H1 (cell line): ENCODE data around the gene ELAVL2. TPM values are rescaled to one million over a fixed set of nuclear protein-coding genes. Genes with fewer than 3 reads are reported as not detected.

Experiments used
- CTCF ChIA-PET: fragments of 300-600 bp; sonication (Branson Sonifier 250); formaldehyde crosslinking; loops from one replicate; lab custom pipeline; 2021; ENCODE audit not compliant: partially characterized antibody; lab: Charles Lee
- POLR2A ChIA-PET: fragments of 300-600 bp; sonication (Branson Sonifier 250); formaldehyde crosslinking; loops from one replicate; lab custom pipeline; 2021; ENCODE audit warnings: inconsistent platforms; ENCODE audit not compliant: partially characterized antibody; lab: Charles Lee
- DNase-seq, 2 experiments: peaks; one replicate each; pipeline versions ENCODE4 v3.0.0 to v3.0.0-alpha.2; 2010 to 2022; ENCODE audit warnings: low spot score in 2 of 2, low read depth in 1 of 2, mixed read lengths in 1 of 2
- FAIRE-seq: peaks from 2 replicates; lab custom pipeline; 2011; peaks lifted over from hg19 to GRCh38; lab: Jason Lieb, UNC
- H2AFZ ChIP-seq: 2 replicates; pipeline ENCODE4 v1.8.1; 2012; ENCODE audit warnings: low read length, inconsistent platforms
- H2AK5ac ChIP-seq: 2 replicates; pipeline ENCODE4 v1.6.1; 2013; ENCODE audit warnings: low read depth, low read length
- H2BK120ac ChIP-seq: replicated peaks from 2 replicates; pipeline ENCODE3; 2013; ENCODE audit warnings: low read depth, low read length, inconsistent platforms
- H2BK12ac ChIP-seq: 2 replicates; pipeline ENCODE4 v1.6.1; 2013; ENCODE audit warnings: low read depth, low read length
- H2BK15ac ChIP-seq: 2 replicates; pipeline ENCODE4 v1.6.1; 2013; ENCODE audit warnings: low read length
- H2BK20ac ChIP-seq: 2 replicates; pipeline ENCODE4 v1.6.1; 2013; ENCODE audit warnings: low read length
- H2BK5ac ChIP-seq: 2 replicates; pipeline ENCODE4 v1.6.1; 2013; ENCODE audit warnings: low read depth, low read length
- H3K14ac ChIP-seq: 2 replicates; pipeline ENCODE4 v1.6.1; 2013; ENCODE audit warnings: inconsistent platforms; ENCODE audit not compliant: insufficient read length
- H3K18ac ChIP-seq: 2 replicates; pipeline ENCODE4 v1.6.1; 2013; ENCODE audit warnings: low read length; ENCODE audit errors: extremely low read depth
- H3K23ac ChIP-seq: 2 replicates; pipeline ENCODE4 v1.6.1; 2013; ENCODE audit warnings: inconsistent platforms; ENCODE audit not compliant: insufficient read length
- H3K23me2 ChIP-seq: 2 replicates; pipeline ENCODE4 v1.6.1; 2013; ENCODE audit warnings: low read depth, low read length
- H3K27ac ChIP-seq: 2 replicates; pipeline ENCODE4 v1.6.1; 2011; ENCODE audit warnings: low read depth, low read length, inconsistent platforms
- H3K27me3 ChIP-seq, 4 experiments: replicated peaks in 1 of 4; 1 replicate in 1 of 4; 2 replicates in 3 of 4; pipeline versions ENCODE4 v1.6.1 to v1.8.1; 2011 to 2013; ENCODE audit warnings: low read length in 3 of 4, mild to moderate bottlenecking in 3 of 4, inconsistent platforms in 2 of 4, mixed read lengths in 2 of 4, moderate library complexity in 1 of 4; ENCODE audit not compliant: control insufficient read depth in 3 of 4, insufficient read depth in 3 of 4; ENCODE audit errors: extremely low read depth in 1 of 4
- H3K36me3 ChIP-seq, 4 experiments: 2 replicates each; pipeline versions ENCODE4 v1.6.1 to v1.8.1; 2011 to 2013; ENCODE audit warnings: mild to moderate bottlenecking in 4 of 4, low read length in 3 of 4, moderate library complexity in 2 of 4, control low read depth in 1 of 4, inconsistent platforms in 1 of 4; ENCODE audit not compliant: insufficient read depth in 4 of 4, control insufficient read depth in 2 of 4
- H3K4ac ChIP-seq: replicated peaks from 2 replicates; pipeline ENCODE3; 2013; ENCODE audit warnings: low read length, low read depth, mixed read lengths, inconsistent platforms; ENCODE audit not compliant: insufficient read length
- H3K4me1 ChIP-seq, 4 experiments: replicated peaks in 1 of 4; 1 replicate in 1 of 4; 2 replicates in 3 of 4; pipeline versions ENCODE4 v1.6.1 to v1.8.1; 2011 to 2013; ENCODE audit warnings: low read length in 3 of 4, inconsistent platforms in 2 of 4, mixed read lengths in 1 of 4; ENCODE audit not compliant: insufficient read depth in 4 of 4, control insufficient read depth in 3 of 4
- H3K4me2 ChIP-seq, 2 experiments: 2 replicates each; pipeline versions ENCODE4 v1.6.1 to v1.8.1; 2011 to 2013; ENCODE audit warnings: low read depth in 2 of 2, low read length in 2 of 2, control low read depth in 1 of 2, inconsistent platforms in 1 of 2, mild to moderate bottlenecking in 1 of 2; ENCODE audit not compliant: insufficient read depth in 1 of 2
- H3K4me3 ChIP-seq, 4 experiments: fragments of 200-600, 300-600 bp in 1 of 4; sonication (generic), shearing (Covaris generic), sonication (Bioruptor Twin) in 1 of 4; 2 replicates each; pipeline versions ENCODE4 v1.5.1 to v1.8.1; 2011 to 2016; ENCODE audit warnings: low read length in 4 of 4, low read depth in 3 of 4, control low read depth in 2 of 4, inconsistent platforms in 2 of 4, mild to moderate bottlenecking in 2 of 4, mixed read lengths in 1 of 4, moderate library complexity in 1 of 4; ENCODE audit not compliant: insufficient read depth in 2 of 4; ENCODE audit errors: extremely low read depth in 1 of 4
- H3K56ac ChIP-seq: replicated peaks from 2 replicates; pipeline ENCODE3; 2013; ENCODE audit warnings: low read depth, mild to moderate bottlenecking, mixed read lengths, low read length, inconsistent platforms; ENCODE audit not compliant: insufficient read length
- H3K79me1 ChIP-seq: 2 replicates; pipeline ENCODE4 v1.6.1; 2013; ENCODE audit warnings: low read depth, low read length, control low read depth
- H3K79me2 ChIP-seq, 2 experiments: 2 replicates each; pipeline versions ENCODE4 v1.6.1 to v1.8.1; 2012 to 2013; ENCODE audit warnings: low read length in 2 of 2, mild to moderate bottlenecking in 2 of 2, inconsistent platforms in 1 of 2; ENCODE audit not compliant: insufficient read depth in 2 of 2, control insufficient read depth in 1 of 2
- H3K9ac ChIP-seq, 4 experiments: replicated peaks in 1 of 4; 1 replicate in 1 of 4; 2 replicates in 3 of 4; pipeline versions ENCODE4 v1.6.1 to v1.8.1; 2011 to 2013; ENCODE audit warnings: low read depth in 3 of 4, low read length in 3 of 4, control low read depth in 2 of 4, mild to moderate bottlenecking in 2 of 4, moderate library complexity in 2 of 4, inconsistent platforms in 1 of 4; ENCODE audit errors: extremely low read depth in 1 of 4
- H3K9me3 ChIP-seq, 2 experiments: 2 replicates each; pipeline versions ENCODE4 v1.6.1 to v1.8.1; 2012 to 2013; ENCODE audit warnings: mild to moderate bottlenecking in 2 of 2, moderate library complexity in 2 of 2, control low read depth in 1 of 2, inconsistent platforms in 1 of 2, low read depth in 1 of 2, low read length in 1 of 2, mixed read lengths in 1 of 2; ENCODE audit not compliant: insufficient read depth in 2 of 2
- H4K20me1 ChIP-seq, 2 experiments: replicated peaks in 1 of 2; 2 replicates each; pipeline versions ENCODE3 to v1.8.1; 2011 to 2013; ENCODE audit warnings: inconsistent platforms in 2 of 2, low read length in 2 of 2, mild to moderate bottlenecking in 1 of 2; ENCODE audit not compliant: insufficient read depth in 2 of 2, control insufficient read depth in 1 of 2
- H4K5ac ChIP-seq: 2 replicates; pipeline ENCODE4 v1.6.1; 2013; ENCODE audit warnings: low read length, low read depth, mixed read lengths, inconsistent platforms; ENCODE audit not compliant: insufficient read length
- H4K8ac ChIP-seq: 2 replicates; pipeline ENCODE4 v1.8.0; 2013; ENCODE audit warnings: mild to moderate bottlenecking, moderate library complexity, low read length, inconsistent platforms; ENCODE audit not compliant: insufficient read depth; ENCODE audit errors: extremely low read depth
- H4K91ac ChIP-seq: replicated peaks from 2 replicates; pipeline ENCODE3; 2013; ENCODE audit warnings: low read length, mixed read lengths, inconsistent platforms; ENCODE audit not compliant: insufficient read length
- CBX5 ChIP-seq: fragments of 300-800, 300-1000 bp; sonication (generic); IDR thresholded peaks from 2 replicates; pipeline ENCODE4 v1.7.1; 2016; ENCODE audit warnings: antibody characterized with exemption, low read length, low read depth
- HDAC6 ChIP-seq: IDR thresholded peaks from one replicate; pipeline ENCODE4 v1.7.1; 2012; ENCODE audit warnings: low read depth, mild to moderate bottlenecking, inconsistent platforms, low read length, moderate library complexity
- RXRA ChIP-seq: IDR thresholded peaks from 2 replicates; pipeline ENCODE4 v1.6.1; 2011; ENCODE audit warnings: low read depth, mild to moderate bottlenecking, low read length, moderate library complexity; ENCODE audit not compliant: insufficient read depth
- TCF12 ChIP-seq: IDR thresholded peaks from 2 replicates; pipeline ENCODE4 v1.6.1; 2011; ENCODE audit warnings: low read depth, mild to moderate bottlenecking, low read length
- WGBS, 2 experiments: shearing (Covaris generic) in 1 of 2; methylation state at CpG; one replicate each; pipeline versions ENCODE4 v1.1.6 to v1.1.7; 2013 to 2015; ENCODE audit warnings: low lambda C conversion rate in 2 of 2, mixed read lengths in 2 of 2, inconsistent platforms in 1 of 2, low coverage in 1 of 2, missing lambda C conversion rate in 1 of 2; ENCODE audit not compliant: insufficient replicate concordance in 2 of 2, insufficient coverage in 1 of 2, insufficient read length in 1 of 2; ENCODE audit errors: extremely low coverage in 1 of 2, missing lambda C conversion rate in 1 of 2; 5-methylcytosine and 5-hydroxymethylcytosine counted together
- polyA plus RNA-seq, 7 experiments: library from polyadenylated mRNA; depleted of rRNA in 3 of 7; stranded (reverse) in 5 of 7; unstranded in 2 of 7; fragments of >200 nt in 5 of 7; fragments of 200-250 nt in 2 of 7; gene quantifications; 1 replicate in 5 of 7; 2 replicates in 1 of 7; 4 replicates in 1 of 7; pipeline versions ENCODE4 v1.2.1 to v1.2.3, GENCODE V29; 2011 to 2013; ENCODE audit warnings: missing spikeins in 2 of 7, mixed read lengths in 2 of 7
- total RNA-seq: library from RNA; stranded (reverse); fragmentation: NEBNext Ultra II Directional; extraction: Animal tissue kit (Norgen Biotek cat#: 25700); gene quantifications from 2 replicates; pipeline ENCODE4 v1.2.1, GENCODE V29; 2021

Gene ELAVL2
- total and polyA plus RNA-seq, 2 of the 8 experiments (the other 6 are each of a cell fraction or from before 2014, with no cell fraction given): 4.9 to 21.9 TPM

GRCh38 chr9:23644896-23645295 is 181.1 kb downstream of the ELAVL2 start:
- Histone ChIP-seq H3K79me2 (no peaks in the 10 kb centered on the region), H3K4me1 (no peaks in the 10 kb centered on the region), H3K79me1 (no peaks in the 10 kb centered on the region), H3K18ac (no peak overlapping the region), H2BK15ac (no peak overlapping the region), H3K23me2 (no peaks in the 10 kb centered on the region; the same call in 1 of the 2 replicates), H3K27me3 (no peaks in the 10 kb centered on the region), H3K9ac (no peak overlapping the region), H2AFZ (no peak overlapping the region), H2BK5ac (no peak overlapping the region), H3K9me3 (no peaks in the 10 kb centered on the region), H2BK20ac (no peak overlapping the region), H4K91ac (no peak overlapping the region), H3K56ac (no peak overlapping the region), H2BK12ac (no peak overlapping the region), H3K14ac (no peak overlapping the region), H4K5ac (no peak overlapping the region), H2AK5ac (no peak overlapping the region), H3K36me3 (peaks cover 0 to 35% (median 4%) of the 10 kb centered on the region in 4 experiments; a peak in 6 of 8 replicates), H2BK120ac (no peak overlapping the region), H3K4me3 (no peak overlapping the region), H3K4me2 (no peak overlapping the region), H3K27ac (no peak overlapping the region), H4K8ac (no peak overlapping the region), H3K4ac (no peak overlapping the region), H4K20me1 (no peaks in the 10 kb centered on the region), H3K23ac (no peak overlapping the region)
- 90% methylated on average over 4 of the region's 4 CpGs; no CpG with 5 or more reads in 1 of the 2 experiments for WGBS, 2 experiments
- TF ChIP-seq CBX5 (no peak), TCF12 (no peak), HDAC6 (no peak), RXRA (no peak)
- DNase-seq (no peak), FAIRE-seq (no peak)
- ChIA-PET POLR2A (no interaction called here), CTCF (interaction anchor here (0.5 to 0.8 kb wide), 5 partner anchors 9 to 402 kb away, joined by 3 to 4 read pairs (median 4); no protein-coding TSS in a partner anchor)
